ENCODE data around the gene ZDHHC14.

The ZDHHC14 gene

GRCh38 chr6:157494132-157494710 lies 113.2 kb downstream of the ZDHHC14 start:
- no peak for DNase-seq

DNA sequence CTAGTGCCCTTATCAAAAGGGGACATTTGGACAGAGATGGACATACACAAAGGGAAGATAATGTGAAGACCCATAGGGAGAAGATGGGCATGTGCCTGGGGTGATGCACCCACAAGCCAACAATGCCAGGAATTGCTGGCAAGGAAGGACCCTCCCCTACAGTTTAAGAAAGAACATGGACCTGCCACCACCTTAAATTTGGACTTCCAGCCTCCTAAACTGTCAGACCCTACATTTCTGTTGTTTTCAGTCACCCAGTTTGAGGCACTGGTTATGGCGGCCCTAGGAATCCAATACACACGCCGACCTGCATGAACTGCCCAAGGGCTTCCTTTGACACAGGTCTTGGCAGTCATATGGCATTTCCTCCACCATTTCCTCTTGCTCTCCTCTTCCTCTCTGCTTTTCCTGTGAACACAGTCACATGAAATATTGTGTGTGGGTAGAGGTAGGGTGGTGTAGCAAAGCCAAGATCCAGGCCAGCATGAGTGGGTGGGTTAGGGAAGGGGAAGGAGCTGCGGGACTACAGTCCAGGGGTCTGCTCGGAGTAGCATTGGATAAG lies 115.6 kb downstream of the ZDHHC14 start:
- no peak for DNase-seq

- no peak for DNase-seq
Observed at GRCh38 chr6:157497579-157497978, 116.6 kb downstream of the ZDHHC14 start.

DNA sequence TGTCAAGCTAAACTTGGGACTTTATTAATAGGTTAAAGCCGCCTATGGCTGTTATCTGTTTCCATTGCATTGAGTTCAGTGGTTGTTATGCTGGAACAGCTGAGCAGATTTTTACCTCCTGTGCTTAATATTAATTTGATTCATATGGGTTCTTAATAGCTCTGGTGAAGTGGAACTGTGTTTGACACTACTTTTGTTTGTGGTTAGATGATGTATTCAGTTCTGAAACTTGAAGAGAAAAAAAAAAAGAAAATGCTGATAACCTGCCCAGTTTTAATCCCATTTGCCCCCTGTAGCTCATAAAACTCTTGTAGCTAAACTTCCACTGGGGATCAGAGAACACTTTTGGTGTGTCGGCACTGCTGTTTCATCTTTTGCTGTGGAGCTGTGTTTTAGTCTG lies 117.8 kb downstream of the ZDHHC14 start:
- no peak for DNase-seq

- DNase-seq: no peak
Observed at GRCh38 chr6:157500022-157500421, 119.0 kb downstream of the ZDHHC14 start.

GRCh38 chr6:157503018-157503747 lies 122.2 kb downstream of the ZDHHC14 start:
- no peak for DNase-seq

DNA sequence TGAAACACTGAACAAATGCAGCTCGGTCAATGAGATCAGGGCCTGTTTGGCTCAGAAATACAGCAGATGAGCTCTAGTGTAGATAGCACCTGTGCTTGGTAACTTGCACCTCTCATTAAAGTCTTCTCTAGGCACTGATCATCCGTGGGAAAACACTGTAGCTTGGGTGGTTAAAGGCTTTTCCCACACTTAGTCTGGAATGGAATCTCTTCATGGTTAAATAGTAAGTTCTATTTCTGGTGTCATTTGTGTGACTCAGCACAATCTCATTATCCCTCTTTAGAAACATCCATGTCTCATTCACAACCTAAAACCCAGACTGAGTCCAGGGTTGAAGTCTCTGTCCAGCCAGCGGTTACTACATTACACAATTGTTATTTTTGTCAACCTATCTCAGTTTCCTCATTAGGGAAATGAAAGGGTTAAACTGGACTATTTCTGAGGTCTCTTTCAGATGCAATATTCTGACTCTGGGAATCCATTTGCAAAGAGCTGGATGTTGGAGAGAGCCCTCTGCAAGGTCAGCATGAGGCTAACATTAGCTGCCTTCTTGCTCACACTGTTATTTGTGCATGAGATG lies 125.0 kb downstream of the ZDHHC14 start:
- DNase-seq: no peak

- DNase-seq: no peak
Observed at GRCh38 chr6:157510323-157511188, 129.6 kb downstream of the ZDHHC14 start.

DNA sequence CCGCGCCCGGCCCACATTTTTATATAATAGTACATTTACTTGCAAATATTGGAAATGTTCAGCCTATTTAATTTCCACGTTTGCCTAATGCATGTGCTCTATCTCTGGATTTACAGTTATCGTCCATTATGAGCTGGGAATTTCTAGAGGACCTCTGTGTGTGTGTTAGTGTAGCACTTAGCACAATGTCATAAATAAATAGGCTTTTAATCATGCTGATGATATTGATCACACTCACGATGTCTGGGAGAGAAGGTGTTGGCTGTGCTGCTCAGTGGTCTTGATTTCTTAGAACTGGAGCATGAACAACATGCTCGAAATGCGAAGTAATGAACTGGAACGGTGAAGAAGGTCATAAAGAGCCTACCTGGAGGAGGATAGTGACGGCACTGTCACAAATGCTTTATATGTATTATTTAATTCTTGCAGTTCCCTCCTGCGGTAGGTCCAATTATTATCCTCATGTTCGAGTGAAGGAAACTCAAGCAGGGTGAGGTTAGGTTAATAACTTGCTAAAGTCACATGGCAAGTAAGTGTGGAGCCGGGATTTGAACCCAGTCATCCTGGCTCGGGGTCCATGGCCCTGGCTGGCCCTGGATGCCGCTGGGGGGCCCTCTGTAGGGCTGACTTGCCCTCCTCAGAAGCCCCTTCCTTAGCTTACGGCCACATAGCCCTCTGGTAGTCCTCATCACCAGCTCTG lies 130.8 kb downstream of the ZDHHC14 start:
- DNase-seq: no peak

DNA sequence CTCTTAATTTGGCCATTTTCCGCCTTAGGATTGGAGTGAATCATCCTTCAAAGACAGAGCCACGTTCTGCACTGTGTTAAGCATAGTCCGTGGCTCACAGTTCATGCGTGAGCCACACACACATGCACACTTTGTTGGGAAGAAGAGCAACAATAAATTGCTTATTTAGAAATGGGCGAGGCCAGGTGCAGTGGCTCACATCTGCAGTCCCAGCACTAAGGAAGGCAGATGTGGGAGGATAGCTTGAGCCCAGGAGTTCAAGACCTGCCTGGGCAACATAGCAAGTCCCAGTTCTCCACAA lies 131.3 kb downstream of the ZDHHC14 start:
- no peak for DNase-seq

GRCh38 chr6:157513004-157513603 lies 132.1 kb downstream of the ZDHHC14 start:
- no peak for DNase-seq

- no peak for DNase-seq
Observed at GRCh38 chr6:157513619-157514485, 132.9 kb downstream of the ZDHHC14 start.

DNA sequence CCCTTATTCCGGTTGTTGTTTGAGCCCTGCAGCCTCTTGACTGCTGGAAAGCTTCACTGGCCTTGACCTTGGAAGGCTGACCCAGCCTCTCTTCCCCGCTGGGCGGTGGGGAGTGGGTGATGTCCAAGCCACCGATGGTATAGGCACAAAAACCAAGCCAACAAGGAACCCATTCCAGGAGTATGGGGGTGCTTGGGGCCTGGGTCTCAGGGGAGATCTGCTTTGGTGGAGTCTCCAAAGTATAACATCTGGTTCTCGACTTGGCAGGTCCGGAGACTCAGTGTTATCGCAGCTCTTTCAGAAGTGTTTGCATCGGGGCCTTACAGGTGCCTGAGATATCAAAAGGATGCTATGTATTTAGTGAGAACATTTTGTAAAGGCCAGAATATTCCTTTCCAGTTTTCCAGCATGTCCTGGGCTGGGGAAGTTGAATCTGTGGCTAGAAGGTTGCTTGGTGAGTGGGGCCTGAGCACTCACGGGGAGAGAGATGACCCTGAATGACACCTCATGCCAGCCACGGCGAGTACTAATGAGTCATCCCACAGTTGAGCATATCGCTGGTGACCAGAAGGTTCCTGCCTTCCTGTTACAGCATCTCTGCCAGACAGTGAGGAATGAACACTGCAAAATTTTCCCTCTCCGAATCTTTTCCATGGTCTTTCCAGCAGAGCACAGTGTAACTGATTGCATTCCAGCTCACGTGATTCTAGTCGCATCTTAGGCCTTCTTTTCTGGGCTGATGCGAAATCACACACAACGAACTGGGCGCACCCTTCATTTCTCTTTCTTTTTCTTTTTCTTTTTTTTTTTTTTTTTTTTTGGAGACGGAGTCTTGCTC lies 133.9 kb downstream of the ZDHHC14 start:
- no peak for DNase-seq

GRCh38 chr6:157516319-157517026 lies 135.5 kb downstream of the ZDHHC14 start:
- DNase-seq: no peak

DNA sequence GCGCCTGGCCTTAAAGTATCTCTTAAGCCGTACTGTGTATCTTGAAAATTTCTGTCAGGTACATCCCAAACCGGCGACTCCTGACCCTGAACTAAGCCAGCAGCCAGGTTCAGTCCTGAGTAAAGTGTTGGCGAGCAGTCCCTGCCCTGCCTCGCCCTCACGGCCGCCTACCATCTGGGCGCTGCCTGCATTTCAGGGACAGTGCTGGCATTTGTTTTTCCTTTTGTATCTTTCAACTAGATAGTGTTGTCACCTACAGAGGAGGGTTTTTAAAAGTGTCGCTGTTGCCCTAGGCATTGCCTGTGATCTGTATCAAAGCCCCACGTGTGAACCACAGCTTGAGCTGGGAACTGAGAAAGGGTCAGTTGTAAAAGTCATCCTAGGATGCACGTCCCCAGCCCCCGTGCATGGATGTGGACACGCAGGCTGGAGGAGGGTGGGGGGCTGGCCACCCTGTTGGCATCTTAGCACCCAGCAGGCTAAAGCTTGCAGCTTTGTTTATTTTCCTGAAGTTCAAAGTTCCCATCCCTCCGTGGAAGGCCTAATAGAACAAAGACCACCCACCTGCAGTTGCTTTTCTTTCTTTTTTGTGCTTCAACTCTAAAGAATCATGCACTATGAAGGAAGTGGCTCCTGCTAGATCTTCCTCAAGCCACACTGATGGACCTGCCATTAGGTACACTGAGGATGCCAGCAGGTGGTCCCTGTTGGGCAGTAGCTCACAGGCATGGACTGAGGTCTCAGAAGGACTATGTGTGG lies 136.8 kb downstream of the ZDHHC14 start:
- DNase-seq: no peak

DNA sequence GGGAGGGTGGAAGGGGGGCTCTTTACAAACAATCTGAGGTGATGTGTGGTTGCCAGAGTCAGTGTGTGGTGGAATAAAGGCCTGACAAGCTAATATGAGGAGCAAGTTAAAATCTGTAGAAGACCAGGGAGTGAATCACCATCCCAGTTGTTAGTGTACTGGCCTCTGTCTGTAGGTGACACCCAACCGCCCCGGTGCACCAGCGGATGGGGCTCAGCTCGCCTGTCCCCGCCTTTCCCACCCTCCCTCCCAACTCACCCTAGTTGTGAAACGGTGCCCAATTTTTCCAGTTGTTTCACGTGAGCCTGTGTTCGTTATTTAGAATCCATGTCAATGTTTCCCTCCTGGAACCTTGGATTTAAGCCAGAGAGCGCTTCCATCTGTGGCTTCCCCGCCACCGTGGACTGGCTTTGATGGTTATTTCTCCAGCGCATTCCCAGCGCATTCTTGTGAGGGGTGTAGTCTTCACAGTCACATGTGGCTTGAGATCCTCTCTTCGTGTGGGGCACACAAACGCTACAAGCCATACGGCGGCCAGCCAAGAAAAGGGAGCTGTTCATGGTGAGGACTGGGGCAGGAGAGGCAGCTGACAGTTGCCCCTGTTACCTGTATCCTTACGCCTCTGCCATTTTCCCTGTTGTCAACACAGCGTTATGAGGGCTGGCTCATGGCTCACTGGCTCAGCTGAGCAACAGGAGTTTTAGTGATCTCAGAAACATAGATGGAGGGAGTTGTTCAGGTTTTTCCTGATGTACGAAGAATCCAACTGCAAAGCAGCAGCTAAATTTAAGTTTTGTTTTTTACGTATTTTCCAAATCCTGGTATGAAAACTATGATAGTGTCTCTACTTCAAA lies 137.6 kb downstream of the ZDHHC14 start:
- DNase-seq: no peak

DNA sequence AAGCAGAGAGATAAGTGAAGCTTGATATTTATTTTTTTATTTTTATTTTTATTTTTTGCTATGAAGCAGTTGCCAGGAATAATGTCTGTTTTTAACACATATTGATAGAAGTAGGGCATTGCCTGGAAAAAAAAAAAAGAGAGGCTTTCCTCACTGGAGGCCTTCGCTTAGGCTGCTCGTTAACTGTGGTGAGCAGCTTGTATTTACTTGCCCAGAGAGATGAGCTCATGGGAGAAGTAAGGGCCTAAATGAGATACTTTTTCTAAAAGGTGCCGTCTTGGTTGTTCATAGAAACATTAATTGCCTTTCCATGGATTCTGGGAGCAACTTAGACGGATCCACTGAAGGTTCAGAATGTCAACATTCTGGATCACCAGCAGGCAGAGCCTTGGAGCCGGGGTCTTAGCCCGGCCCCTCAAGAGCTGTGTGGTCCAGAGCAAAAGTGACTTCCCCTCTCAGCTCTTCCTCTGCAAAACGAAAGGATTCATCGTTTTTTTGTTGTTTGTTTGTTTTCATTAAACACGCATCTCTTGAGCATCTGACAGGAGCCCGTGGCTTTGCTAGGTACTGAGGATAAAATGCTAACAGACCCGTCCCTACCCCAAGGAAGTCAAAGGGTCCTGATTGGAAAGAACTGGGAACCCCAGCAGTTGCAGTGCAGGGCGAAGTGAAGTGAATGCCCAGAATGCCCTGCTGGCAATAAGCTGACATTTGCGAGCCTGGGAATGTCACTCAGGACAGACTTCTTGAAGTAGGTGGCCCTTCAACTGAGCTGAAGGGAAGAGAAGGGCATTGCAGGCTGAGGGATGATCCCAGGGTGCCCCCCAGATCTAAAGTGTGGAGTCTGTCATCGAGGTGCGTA lies 138.5 kb downstream of the ZDHHC14 start:
- DNase-seq: no peak

All from eye (tissue), 1 donor.